Thymus (tissue), 11 donors: Measurements from ENCODE around the gene CUEDC1. TPM values are rescaled to one million over a fixed set of nuclear protein-coding genes. Genes with fewer than 3 reads are reported as not detected.
A peak's percentile ranks its signal among the peaks of the same experiment; 100 is the strongest.

Experiments
- DNase-seq, 9 donors: peaks; one replicate each; pipeline ENCODE4 v3.0.0-alpha.2; 2013; ENCODE audit warnings: low spot score in 9 of 9, low read depth in 6 of 9, missing footprints in 1 of 9
- H3K27ac ChIP-seq, 2 donors: one replicate each; pipeline ENCODE4 v1.5.1; 2013; ENCODE audit warnings: control low read depth in 1 of 2, low read depth in 1 of 2, low read length in 1 of 2, mild to moderate bottlenecking in 1 of 2, moderate library complexity in 1 of 2
- H3K27me3 ChIP-seq, 2 donors: one replicate each; pipeline ENCODE4 v1.5.1; 2013; ENCODE audit warnings: low read length in 1 of 2; ENCODE audit not compliant: control insufficient read depth in 2 of 2, insufficient read depth in 1 of 2
- H3K36me3 ChIP-seq, 2 donors: one replicate each; pipeline ENCODE4 v1.5.1; 2013; ENCODE audit warnings: low read length in 1 of 2, mild to moderate bottlenecking in 1 of 2, moderate library complexity in 1 of 2; ENCODE audit not compliant: control insufficient read depth in 2 of 2, insufficient read depth in 2 of 2
- H3K4me1 ChIP-seq, 2 donors: one replicate each; pipeline ENCODE4 v1.5.1; 2013; ENCODE audit warnings: low read length in 2 of 2; ENCODE audit not compliant: control insufficient read depth in 2 of 2, insufficient read depth in 2 of 2
- H3K4me3 ChIP-seq, 2 donors: one replicate each; pipeline ENCODE4 v1.5.1; 2013; ENCODE audit warnings: low read length in 2 of 2, control low read depth in 1 of 2, mild to moderate bottlenecking in 1 of 2
- H3K9me3 ChIP-seq, 2 donors: one replicate each; pipeline ENCODE4 v1.5.1; 2013; ENCODE audit warnings: low read length in 1 of 2, mild to moderate bottlenecking in 1 of 2; ENCODE audit not compliant: control insufficient read depth in 2 of 2, insufficient read depth in 1 of 2
- whole genome bisulfite sequencing: extraction: QIAGEN DNeasy Blood & Tissue Kit; methylation state at CpG from one replicate; pipeline ENCODE4 v1.1.7; 2013; 5-methylcytosine and 5-hydroxymethylcytosine counted together
- polyA plus RNA-seq: library from polyadenylated mRNA; stranded (reverse); fragments of 200-250 nt; gene quantifications from one replicate; pipeline ENCODE4 v1.2.3, GENCODE V29; 2013
- total RNA-seq: library from RNA; stranded (reverse); fragments of 120-200 nt; gene quantifications from one replicate; pipeline ENCODE4 v1.2.4, GENCODE V29; 2013
- donor health status: healthy.

Gene CUEDC1
- total and polyA plus RNA-seq, 2 donors = 3.1 to 19.3 TPM

DNA sequence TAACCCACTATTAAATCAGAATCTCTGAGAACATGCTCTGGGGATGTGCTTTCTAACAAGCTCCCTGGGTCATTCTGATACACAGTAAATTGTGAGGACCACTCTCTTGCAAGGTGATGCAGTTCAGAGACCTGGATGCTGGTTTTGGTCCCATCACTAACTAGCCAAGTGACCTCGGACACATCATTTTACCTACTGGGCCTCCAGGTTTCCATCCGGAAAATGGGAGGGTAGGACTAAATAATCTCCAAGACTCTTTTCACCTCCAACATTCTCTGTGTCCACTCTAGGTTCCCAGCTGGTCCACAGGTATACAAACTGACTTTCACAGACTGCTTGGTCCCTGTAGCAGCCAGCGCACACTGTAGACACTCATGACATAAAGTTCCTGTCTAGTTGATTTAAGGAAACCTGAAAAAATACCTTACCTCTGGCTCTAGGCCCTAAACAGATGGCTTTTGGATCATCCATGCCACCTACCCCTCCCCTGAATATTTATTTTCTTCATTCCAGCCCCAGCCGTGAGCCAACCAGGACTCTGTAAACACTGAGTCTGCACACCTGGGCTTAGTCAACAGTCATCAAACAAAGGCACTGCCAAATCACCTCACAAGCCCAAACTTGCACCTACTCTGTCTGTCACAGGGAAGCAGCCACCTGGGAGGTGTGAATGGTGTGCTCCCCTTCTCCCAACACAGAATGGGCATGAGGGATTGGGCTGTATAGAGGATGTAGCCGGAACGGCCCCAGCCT is 54.0 kb downstream of the CUEDC1 start:
- H3K36me3 ChIP-seq = no peaks in the 10 kb centered on the region
- no peaks in the 10 kb centered on the region for H3K27me3 ChIP-seq
- 94% methylated on average over 6 of the region's 6 CpGs for WGBS
- no peak for DNase-seq
- no peaks in the 10 kb centered on the region for H3K9me3 ChIP-seq
- no peak overlapping the region for H3K4me3 ChIP-seq
- peaks cover 0 to 53% of the 10 kb centered on the region in 2 donors for H3K4me1 ChIP-seq
- peak overlapping the region in 1 of 2 donors; percentile 57 for H3K27ac ChIP-seq

DNA sequence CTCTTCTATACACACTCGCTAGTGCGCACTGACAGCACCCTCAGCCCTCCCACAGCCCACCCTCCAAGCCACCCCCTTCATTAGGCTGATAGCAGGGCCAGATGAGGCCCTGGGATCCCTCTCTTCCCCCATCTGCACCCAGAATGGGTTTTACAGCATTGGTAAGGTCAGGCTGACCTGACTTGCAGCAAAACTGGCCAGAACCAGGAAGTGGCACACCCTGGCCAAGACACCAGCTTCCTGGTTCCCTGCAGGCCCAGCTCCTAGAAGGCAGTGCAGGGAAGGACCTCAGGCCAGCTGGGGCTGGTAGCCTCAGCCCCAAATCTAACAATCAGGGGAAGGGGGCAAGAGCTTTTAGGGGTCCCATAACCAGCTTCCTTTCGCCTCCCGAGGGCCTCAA is 55.4 kb downstream of the CUEDC1 start:
- no peak overlapping the region for H3K4me3 ChIP-seq
- H3K27me3 ChIP-seq = no peaks in the 10 kb centered on the region
- no peaks in the 10 kb centered on the region for H3K9me3 ChIP-seq
- WGBS = 98% methylated on average over 4 of the region's 4 CpGs
- H3K27ac ChIP-seq = no peak overlapping the region
- H3K4me1 ChIP-seq = peaks cover 0 to 57% of the 10 kb centered on the region in 2 donors
- no peak for DNase-seq
- no peaks in the 10 kb centered on the region for H3K36me3 ChIP-seq

DNA sequence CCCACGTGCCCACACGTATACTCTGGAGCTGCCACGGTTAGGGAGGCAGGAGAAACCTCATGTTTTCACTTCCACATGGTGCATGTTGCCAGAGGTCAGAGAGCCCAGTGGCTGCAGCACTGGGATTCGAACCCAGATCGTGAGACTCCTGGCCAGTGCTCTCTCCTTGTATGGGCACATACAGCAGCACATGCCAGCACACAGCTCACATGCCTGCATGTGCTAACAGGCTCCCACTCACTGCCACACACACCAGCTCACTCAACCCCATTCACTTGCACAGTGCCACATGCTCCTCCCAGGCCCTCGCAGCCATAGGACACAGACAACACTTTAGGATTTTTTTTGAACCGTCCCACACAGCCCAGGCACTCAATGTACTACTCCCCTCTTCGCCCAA is 55.8 kb downstream of the CUEDC1 start:
- Histone ChIP-seq H3K4me3 (no peak overlapping the region), H3K36me3 (no peaks in the 10 kb centered on the region), H3K27me3 (no peaks in the 10 kb centered on the region), H3K4me1 (peaks cover 0 to 56% of the 10 kb centered on the region in 2 donors), H3K9me3 (no peaks in the 10 kb centered on the region), H3K27ac (peak overlapping the region in 1 of 2 donors; percentile 56)
- 91% methylated on average over 8 of the region's 8 CpGs for WGBS
- DNase-seq = no peak

DNA sequence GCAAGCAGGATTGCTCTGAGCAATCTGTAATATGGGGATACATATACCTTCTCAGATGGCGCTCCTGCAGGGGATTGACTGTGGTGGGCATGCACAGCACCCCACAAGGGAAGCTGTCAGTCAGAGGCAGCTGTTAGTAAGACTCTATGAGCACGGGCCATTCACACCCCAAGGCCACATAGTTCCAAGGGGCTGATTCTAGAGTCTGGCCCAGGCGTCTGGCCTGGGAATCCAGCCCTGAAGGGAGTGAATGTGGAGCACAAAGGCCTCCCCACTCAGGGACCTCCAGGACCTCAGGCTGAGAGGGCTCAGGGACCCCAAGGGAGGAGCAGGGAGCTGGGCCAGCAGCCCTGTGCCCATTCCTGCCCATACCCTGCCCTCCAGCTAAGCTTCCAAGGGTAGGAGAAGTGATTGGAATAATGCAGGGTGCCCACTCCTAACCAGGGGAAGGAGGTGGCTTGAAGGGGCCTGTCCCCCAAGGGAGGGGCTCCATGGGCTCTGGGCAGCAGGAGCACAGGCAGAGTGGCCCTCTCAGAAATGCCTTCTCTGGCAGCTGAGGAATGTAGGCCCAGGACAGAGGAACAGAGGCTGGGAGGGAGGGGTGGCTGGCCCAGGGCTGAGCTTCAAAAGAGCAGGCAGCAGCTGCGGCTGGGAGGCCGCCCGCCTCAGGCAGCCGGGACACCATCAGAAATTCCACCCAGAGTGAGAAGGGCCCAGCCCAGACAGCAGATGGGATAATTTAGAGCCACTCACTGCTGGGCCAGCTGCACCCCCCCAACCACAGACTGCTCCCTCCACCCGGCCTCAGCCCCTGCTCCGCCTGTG is 56.5 kb downstream of the CUEDC1 start:
- H3K4me3 ChIP-seq = no peak overlapping the region
- H3K36me3 ChIP-seq = no peaks in the 10 kb centered on the region
- peaks cover 0 to 53% of the 10 kb centered on the region in 2 donors for H3K4me1 ChIP-seq
- DNase-seq = no peak
- 89% methylated on average over 9 of the region's 9 CpGs for WGBS
- H3K27ac ChIP-seq = peak overlapping the region; percentile 36 to 56
- no peaks in the 10 kb centered on the region for H3K27me3 ChIP-seq
- no peaks in the 10 kb centered on the region for H3K9me3 ChIP-seq

DNA sequence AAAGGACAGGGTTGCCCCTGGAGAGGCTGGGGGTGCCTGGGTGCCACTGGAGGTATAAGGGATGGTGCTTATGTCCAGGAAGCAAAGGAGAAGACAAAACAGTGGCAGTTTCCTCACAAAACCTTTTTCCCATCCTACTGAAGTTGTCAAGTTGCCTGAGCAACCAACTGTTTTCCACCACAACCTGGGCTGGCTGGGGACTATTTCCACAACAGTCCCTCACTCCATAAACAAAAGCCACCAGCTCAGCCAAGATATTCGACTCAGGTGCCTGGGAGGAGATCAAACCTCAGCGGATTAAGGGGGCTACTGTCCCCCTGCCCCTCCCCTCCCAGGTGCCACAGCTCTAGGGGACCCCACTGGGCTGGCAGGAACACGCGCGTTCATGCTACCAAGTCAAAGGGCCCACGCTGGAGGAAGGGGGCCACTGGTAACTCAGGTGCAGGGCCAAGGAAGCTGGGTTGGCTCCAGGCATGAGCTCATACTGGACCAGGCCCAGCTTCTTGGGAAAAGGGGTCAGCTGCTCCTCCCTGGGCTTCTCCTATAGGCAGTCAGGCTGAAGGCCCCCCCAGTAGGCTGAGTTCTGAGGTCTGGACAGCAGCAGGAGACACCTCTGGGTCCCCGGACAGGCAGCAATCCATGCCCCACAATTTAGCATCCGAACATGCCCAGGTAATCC is 59.7 kb downstream of the CUEDC1 start:
- peaks cover 0 to 49% of the 10 kb centered on the region in 2 donors for H3K4me1 ChIP-seq
- H3K27ac ChIP-seq = peak overlapping the region; percentile 60 to 62
- H3K4me3 ChIP-seq = no peak overlapping the region
- DNase-seq = no peak
- H3K36me3 ChIP-seq = no peaks in the 10 kb centered on the region
- no peaks in the 10 kb centered on the region for H3K27me3 ChIP-seq
- H3K9me3 ChIP-seq = no peaks in the 10 kb centered on the region
- WGBS = 92% methylated on average over 8 of the region's 8 CpGs

DNA sequence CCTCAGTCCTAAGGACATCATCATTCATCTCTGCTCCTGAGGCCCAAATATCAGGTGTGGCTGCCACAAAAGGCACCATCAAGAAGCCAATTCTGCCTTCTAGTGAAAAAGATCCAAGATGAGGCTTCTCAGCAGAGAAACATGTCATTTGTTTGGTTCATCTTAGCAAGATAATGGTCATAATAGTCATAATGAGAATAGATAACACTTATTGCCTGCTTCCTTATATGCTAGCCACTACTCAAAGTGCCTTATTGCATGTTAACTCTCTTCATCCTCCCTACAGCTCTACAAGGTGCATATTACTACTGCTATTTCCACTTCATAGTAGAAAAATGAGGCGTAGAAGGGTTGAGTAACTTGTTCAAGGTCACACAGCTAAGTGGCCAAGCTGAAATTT is 60.4 kb downstream of the CUEDC1 start:
- no peak overlapping the region for H3K4me3 ChIP-seq
- DNase-seq = no peak
- H3K4me1 ChIP-seq = peaks cover 0 to 48% of the 10 kb centered on the region in 2 donors
- H3K27me3 ChIP-seq = no peaks in the 10 kb centered on the region
- H3K9me3 ChIP-seq = no peaks in the 10 kb centered on the region
- 94% methylated on average over 1 of the region's 1 CpG for WGBS
- no peaks in the 10 kb centered on the region for H3K36me3 ChIP-seq
- H3K27ac ChIP-seq = peak overlapping the region in 1 of 2 donors; percentile 42

DNA sequence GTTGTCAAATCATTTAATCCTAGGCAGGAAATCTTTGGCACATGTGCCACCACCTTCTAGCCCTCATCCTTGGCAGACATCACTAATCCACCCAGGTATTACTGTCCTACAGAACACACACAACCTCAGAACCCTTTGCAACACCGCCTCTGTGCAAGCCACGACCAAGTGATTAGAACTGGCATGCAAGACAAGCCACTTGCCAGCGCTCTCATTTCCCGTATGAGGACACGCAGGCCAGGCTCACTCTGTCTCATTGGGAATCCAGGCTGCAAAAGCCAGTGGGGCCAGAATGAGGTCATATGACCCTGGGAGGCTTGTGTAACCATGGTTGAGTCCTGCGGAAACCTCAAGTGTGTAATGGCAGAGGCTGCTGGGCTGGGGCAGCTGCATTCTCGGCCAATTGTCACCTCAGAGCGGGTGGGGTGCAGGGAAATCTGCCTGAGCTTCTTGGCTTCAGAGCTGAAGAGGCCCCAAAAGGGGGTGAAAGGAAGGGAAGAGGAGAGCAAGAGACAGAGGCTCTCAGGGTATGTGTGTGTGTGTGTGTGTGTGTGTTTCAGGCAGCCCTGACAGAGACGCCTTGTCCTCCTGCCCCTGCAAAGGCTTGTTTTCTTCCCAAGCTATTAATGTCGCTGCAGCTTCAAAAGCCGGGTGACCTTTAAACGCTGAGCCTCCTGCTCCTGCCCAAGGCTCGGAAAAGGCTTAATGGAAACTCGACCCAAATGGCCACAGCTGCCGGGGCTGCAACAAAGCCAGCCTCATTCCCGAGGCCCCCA is 62.2 kb downstream of the CUEDC1 start:
- Histone ChIP-seq H3K27ac (peak overlapping the region; percentile 75 to 80), H3K27me3 (no peaks in the 10 kb centered on the region), H3K4me1 (peaks cover 0 to 34% of the 10 kb centered on the region in 2 donors), H3K9me3 (no peaks in the 10 kb centered on the region), H3K4me3 (no peak overlapping the region), H3K36me3 (no peaks in the 10 kb centered on the region)
- peak in 3 of 9 donors; percentile 42 to 73 (median 46) for DNase-seq
- whole genome bisulfite sequencing = 42% methylated on average over 16 of the region's 16 CpGs

DNA sequence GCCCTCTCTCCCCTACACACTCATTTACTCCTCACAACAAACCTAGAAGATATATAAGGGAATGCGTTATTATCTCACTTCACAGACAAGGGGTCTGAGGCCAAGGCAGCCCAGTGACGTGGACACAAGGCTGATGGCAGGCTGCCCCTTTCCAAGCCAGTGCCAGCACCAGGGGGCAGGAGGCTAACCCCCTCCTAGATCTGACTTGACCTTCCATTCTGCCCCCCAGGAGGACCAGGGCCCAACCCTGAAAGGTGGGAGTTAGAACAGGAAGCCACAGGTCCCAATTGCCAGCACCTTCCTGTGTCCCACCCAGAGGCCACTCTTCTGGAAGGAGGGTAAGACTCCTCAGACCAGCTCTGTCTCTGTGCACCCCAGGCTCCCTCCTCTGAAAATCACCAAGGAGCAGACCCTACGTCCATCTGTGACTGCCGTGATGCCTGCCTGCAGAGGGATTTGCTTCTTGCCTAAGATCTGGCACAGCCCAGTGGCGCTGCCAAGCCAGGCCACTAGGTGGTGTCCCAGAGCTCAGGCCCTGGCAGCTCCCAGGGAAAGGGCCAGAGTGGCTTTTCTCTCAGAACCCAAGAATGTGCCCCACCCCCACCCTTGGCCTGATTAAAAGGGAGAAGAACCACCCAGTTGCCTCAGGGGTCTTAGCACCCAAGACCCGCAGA is 62.9 kb downstream of the CUEDC1 start:
- no peaks in the 10 kb centered on the region for H3K27me3 ChIP-seq
- H3K4me3 ChIP-seq = no peak overlapping the region

More for the DNA sequence above, 62.9 kb downstream of the CUEDC1 start:
- no peaks in the 10 kb centered on the region for H3K36me3 ChIP-seq
- peaks cover 0 to 34% of the 10 kb centered on the region in 2 donors for H3K4me1 ChIP-seq
- peak in 7 of 9 donors; percentile 35 to 81 (median 68) for DNase-seq
- 88% methylated on average over 6 of the region's 6 CpGs for WGBS
- peak overlapping the region; percentile 64 to 75 for H3K27ac ChIP-seq
- no peaks in the 10 kb centered on the region for H3K9me3 ChIP-seq
